GM23248 (cell line): ENCODE data around the gene SEC14L1.

Source experiments
- EZH2 ChIP-seq: fragments of 200-600 bp; sonication (generic); IDR thresholded peaks from 2 replicates; pipeline ENCODE4 v1.6.1; 2018; ENCODE audit warnings: antibody characterized with exemption, mild to moderate bottlenecking; ENCODE audit not compliant: insufficient read depth, poor library complexity, severe bottlenecking
- EZH2phosphoT487 ChIP-seq: fragments of 200-600 bp; sonication (generic); IDR thresholded peaks from 2 replicates; pipeline ENCODE4 v1.6.1; 2018; ENCODE audit warnings: antibody characterized with exemption, moderate library complexity, mild to moderate bottlenecking, low read depth; ENCODE audit not compliant: insufficient read depth

DNA sequence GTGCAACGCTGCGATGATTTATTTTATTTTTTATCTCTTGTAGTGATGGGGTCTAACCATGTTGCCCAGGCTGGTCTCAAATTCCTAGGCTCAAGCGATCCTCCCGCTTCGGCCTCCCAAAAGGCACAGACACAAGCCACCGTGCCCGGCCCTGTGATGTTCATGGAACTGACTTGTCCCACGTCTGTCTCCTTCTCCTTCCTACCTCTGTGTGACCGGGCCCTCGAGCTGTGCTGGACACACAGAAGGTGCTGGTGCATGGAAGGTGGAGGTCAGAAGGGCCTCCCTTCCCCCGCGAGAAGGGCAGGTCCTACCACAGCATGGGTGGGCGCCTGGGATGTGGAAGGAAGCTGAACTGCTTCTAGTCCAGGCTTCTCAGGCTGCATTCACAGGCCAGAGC is 88.0 kb downstream of the SEC14L1 start:
- no peak for TF ChIP-seq EZH2phosphoT487
- no peak for TF ChIP-seq EZH2
